ENCODE data around the gene TTL. TPM values are rescaled to one million over a fixed set of nuclear protein-coding genes. Genes with fewer than 3 reads are reported as not detected.
"Not testable (repeated sequence)": the region's sequence is repeated elsewhere in the genome, so short reads cannot be mapped to it uniquely, and the experiment has no call there.

Gene TTL
- total RNA-seq: 89.4 TPM

DNA sequence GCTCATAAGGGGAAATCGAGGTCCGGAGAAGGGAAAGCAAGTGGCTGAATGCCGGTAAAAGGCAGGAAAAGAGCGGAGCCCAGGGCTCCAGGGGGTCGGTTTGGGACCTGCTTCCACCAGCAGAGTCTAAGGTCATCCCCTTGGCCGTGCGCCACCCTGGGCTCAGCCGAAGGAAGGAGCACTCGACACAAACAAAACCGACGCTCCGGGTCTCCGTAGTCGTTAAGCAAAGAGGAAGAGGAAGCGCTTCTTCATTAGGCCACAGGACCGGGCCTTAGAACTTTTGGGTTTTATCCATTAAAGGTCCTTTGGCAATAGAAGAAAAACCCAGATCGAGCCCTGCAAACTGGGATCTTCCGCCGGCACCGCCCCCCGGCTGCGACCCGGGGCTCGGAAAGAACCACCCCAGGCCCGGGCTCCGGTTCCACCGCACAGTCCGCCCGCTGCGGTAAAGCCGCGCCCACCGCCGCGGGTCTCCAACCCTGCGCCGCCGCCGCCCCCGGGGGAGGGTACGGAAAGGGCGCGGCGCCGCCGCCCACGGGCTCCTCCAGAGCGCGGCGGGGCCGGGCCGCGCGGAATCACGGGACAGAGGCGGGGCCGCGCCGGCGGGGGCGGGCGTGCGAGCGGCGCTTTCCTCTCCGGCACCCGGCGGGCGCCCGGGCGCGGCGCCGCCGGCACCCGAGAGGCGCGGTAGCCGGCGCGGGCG lies at the start of gene TTL:
TSS of gene TTL (plus strand) at position 629 of the 706 bp plus-strand sequence. CDS start 189 bp downstream, outside the sequence.
- DNase-seq: peak; percentile 63

DNA sequence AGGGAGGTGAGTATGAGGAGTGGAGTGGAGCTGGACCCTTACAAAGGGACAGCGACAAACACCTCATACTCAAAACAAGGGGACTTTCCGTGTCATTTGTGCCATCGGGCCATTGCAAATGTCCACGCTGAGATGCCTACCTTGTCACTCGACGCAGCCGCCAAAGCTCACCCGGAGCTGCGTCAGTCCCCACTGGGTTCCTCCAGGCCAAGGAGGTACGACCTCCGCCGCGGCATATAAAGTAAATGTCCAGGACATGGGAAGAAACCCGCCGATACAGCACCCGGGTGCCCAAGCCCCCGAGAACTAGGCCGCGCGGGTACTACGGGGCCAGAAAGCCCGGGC lies 49.6 kb upstream of the TTL start:
- DNase-seq: not testable (repeated sequence)

DNA sequence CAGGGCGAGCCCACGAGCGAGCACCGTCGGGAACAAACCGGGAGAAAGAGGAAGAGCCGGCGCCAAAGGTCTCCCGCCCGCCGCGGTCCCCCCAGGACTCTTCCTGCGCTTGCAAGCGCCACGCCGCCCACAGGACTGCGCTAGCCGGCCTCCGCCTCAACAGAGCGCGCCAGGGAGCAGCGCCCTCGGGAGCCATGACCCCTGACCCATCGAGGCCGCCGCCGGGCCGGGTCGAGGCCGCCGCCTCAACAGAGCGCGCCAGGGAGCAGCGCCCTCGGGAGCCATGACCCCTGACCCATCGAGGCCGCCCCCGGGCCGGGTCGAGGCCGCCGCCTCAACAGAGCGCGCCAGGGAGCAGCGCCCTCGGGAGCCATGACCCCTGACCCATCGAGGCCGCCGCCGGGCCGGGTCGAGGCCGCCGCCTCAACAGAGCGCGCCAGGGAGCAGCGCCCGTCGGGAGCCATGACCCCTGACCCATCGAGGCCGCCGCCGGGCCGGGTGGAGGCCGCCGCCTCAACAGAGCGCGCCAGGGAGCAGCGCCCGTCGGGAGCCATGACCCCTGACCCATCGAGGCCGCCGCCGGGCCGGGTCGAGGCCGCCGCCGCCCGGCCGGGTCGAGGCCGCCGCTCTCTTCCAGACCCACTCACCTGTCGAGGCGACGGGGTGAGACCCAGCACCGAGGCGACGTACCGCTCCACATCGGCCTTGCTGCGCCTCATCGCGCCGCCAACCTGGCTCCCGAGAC lies 49.0 kb upstream of the TTL start:
- not testable (repeated sequence) for DNase-seq

DNA sequence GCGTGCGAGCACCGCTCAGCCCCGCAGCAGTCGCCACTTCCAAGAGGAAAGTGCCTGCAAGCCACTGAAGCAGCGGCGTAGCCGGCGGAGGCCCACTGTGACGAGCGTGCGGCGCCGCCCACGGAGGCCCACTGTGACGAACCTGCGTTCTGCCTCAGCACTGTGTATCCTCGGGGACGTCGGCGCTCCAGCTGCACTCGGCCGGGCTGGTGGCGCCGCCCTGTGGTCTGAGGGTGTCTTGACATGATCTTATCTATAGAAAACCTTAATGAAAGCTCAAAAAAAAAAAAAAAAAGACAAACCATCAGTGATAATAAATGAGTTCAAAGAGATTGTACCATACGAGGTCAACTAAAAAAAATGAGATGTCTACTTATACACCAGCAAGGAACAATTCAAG lies 48.5 kb upstream of the TTL start, which contains the start of gene RGPD8:
TSS of gene RGPD8 (minus strand) at position 166 of the 400 bp plus-strand sequence. CDS start 192 bp downstream, outside the sequence.
- not testable (repeated sequence) for DNase-seq

DNA sequence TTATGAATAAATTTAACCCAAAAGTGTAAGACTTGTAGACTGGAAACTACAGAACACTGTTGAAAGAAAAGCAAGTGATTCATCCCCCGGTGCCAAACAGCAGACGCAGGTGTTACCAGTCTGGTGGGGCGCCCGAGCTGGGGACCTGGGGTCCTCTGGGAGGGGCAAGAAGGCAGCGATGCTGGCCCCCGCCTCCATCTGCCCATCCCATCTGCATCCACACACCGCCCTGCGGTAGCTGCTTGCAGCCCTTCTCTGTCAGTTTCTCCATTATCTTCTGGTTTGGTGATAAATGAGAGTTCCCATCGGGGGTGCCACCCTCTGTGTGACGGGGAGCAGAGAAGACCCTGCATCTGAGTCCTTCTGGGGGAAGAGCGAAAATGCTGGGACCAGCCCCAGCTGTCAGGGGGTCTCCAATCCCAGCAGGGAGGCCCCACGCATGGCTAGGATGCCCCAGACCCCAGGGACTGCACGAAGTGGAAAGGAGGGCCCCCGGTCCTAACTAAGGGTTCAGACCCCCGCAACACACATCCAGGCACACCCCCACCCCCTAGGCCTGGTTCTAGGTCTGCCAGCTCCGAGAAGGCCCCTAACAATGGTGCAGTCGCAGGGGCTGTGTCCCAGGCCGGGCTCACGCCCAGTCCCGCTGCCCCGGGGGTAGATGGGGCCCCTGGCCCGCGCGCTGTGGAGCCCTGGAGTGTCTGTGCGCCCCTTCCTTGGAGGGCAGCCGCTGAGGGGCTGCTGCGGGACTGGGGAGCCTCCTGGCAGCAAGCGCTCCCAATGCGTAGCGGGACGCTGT lies 47.8 kb upstream of the TTL start:
- DNase-seq: no peak

DNA sequence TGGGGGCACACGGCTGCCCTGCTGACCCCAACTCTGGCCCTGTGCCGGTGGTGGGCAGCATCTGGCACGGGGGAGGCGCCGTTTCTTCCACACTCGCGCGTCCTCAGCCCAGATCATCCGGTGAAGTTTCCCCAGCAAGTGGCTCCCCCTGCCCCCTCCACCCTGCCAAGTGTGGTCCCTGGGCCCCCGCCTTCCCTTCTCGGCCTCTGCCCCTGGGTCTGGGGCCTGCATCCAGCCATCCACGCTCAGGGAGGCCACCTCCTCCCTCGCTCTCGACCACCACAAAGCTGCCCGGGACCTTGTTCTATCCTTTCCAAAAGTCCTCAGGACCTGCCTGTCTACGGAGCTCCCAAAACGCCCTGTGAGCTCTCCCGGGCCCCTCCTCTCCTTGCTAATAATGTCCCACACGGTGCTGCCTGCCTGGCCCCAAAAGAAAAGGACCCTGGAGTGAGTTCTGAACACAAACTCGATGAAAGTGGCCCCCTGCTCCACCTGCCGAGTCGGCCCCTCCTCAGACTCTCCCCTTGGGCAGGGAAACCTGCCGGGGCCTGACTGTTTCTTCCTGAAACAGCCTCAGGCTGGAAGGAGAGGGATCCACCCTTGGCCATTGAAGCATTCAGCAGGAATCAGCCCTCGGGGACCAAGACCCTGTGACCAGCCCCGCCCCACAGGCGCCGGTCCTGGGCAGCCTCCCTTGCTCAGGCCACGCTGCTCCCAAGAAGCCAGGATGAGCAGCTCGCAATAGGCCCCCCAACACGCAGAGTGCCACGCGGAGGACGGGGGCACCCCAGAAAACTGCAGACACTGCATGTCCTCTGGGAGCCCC lies 46.9 kb upstream of the TTL start:
- DNase-seq: not testable (repeated sequence)

DNA sequence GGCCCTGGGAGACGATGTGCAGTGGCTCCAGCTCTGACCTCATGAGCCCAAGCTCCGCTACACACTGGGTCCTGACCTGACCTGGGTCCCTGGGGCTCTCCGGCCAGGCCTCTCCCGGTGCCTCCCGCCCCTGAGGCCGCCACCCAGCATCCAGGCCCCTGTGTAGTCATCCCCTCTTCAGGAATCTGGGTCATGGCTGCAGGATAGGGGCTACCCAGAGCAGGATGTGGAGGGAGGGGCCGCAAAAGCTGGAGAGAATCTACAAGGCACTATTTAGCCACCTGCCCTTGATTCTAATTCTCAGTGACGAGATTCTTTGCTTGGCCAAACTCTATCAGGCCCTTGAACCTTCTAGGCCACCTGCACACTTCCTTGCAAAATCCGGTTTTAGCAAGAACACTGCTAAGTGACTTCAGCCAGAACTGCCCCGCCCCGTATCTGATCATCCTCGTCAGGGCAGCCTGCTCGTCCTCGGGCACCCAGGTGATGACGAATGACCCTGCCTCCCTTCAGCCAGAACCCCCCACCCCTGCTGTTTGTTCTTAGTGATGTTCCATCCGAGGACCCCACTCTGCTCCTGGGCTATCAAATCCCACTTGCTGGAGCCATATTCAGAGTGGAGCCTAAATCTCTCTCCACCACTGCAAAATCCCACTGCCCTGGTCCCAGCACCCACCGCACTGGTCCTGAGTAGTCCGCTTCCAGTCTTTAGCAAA lies 46.1 kb upstream of the TTL start:
- not testable (repeated sequence) for DNase-seq

DNA sequence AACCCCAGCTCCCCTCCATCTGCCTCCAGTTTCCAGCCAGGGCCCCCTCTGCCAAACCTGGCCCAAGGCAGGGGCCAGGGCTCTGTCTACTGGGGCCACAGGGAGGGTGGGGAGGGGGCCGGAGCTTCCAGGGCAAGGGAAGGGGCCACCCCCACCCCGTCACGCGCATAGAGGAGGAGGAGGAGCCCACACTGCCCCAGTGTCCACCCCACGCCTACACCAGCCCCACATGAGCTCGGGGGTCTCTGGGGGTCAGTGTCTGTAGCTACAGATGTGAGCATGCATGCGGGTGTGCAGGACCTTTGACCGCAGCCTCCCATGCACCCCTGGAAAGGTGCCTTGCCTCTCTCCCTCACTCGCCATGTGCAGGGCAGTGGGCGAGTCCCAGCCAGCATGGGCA lies 45.0 kb upstream of the TTL start:
- not testable (repeated sequence) for DNase-seq

DNA sequence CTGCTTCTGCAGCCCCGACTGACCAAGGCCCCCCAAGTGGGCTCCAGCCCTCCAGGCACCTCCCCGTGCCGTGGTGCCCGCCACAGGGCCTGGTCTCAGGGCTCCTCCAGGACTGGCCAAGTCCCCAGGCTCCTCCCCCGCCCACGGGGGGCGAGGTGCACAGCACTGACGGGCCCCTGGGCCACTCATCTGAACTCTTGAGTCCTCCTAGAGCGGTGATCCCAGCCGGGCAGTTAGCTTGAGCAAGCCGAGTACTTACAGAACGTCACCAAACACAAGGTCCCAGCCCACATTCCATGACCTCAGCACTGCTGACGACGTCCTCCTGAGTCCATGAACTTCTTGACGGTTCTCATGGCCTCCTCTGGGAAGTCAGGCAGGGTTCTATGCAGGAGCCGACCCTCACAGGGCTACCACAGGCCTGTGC lies 44.5 kb upstream of the TTL start:
- not testable (repeated sequence) for DNase-seq

DNA sequence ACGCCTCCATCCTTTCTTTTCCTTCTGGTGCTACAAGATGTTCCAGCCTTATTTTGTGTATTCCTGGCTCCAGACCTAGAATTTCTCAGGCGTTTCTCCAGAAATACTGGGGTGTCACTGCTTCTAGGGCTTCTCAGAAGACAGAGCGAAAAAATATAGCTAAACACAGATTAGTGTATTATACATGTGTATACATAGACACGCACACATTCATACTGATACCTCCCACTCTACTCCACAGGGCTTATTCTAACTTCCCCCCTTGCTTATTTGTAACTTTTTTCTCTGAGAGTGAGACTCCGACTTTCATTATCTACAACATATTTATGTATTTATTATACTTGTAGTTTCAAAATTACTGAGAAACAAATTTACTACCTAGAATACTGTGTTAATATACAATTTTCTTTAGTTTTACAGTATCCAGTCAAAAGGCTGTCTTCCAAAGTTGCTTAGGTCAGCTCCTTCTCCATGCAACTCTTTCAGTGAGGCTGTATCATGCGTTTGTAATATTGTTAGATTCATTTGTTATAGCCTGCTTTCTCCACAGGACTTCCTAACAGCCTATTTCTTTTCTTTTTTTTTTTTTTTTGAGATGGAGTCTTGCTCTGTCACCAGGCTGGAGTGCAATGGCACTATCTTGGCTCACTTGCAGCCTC lies 43.2 kb upstream of the TTL start:
- DNase-seq: not testable (repeated sequence)

DNA sequence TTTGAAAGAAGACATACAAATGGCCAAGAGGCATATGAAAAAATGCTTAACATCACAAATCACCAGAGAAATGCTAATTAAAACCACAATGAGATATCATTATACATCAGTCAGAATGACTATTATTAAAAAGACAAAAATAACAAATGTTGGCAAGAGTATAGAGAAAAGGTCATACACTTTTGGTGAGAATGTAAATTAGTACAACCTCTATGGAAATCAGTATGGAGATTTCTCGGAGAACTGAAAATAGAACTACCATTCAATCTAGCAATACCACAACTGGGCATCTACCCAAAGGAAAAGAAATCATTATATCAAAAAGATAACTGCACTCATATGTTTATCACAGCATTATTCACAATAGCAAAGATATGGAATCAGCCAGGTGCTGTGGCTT lies 37.7 kb upstream of the TTL start:
- not testable (repeated sequence) for DNase-seq

DNA sequence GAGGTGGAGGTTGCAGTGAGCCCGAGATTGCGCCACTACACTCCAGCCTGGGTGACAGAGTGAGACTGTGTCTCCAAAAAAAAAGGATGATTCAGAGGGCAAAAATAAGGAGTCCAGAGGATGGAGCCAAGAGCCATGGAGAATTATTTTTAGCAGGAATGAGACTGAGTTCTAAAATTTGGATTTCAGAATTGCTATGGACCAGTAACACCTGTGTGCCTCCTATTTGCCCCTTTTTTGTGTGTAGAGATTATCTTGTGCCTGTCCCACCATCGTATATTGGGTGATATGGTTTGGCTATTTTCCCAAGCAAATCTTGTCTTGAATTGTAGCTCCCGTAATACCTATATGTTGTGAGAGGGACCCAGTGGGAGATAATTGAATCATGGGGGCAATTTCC lies 32.1 kb upstream of the TTL start:
- no peak for DNase-seq

DNA sequence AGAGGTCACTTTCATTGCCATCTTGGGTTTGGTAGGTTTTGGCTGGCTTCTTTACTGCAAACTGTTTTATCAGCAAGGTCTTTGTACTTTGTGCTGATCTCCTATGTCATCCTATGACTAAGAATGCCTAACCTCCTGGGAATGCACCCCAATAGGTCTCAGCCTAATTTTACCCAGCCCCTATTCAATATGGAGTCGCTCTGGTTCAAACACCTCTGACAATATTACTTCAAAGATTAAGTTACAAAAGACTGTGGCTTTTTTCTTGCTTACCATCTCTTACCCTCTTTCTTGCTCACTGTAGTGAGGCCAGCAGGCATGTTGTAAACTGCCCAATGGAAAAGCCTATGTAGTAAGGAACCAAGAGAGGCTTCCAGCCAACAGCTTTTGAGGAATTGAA lies 30.6 kb upstream of the TTL start:
- DNase-seq: no peak

DNA sequence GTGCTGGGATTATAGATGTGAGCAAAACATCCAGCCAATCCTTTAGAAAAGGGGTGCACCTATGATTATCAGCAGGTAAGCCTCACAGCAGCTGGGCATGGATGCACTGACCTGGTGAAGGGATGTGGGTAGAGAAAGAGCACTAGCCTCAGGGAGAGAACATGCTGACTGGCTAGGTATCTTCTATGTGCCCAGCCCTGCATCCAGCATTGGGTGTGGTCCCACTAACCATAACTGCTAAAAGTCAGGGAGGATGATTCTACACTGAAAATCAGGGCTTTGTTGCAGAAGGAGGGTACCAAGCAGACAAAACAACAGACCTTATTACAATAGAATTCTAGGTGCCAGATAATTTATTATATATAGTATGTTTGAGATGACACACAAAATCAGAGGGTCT lies 27.4 kb upstream of the TTL start:
- DNase-seq: no peak

DNA sequence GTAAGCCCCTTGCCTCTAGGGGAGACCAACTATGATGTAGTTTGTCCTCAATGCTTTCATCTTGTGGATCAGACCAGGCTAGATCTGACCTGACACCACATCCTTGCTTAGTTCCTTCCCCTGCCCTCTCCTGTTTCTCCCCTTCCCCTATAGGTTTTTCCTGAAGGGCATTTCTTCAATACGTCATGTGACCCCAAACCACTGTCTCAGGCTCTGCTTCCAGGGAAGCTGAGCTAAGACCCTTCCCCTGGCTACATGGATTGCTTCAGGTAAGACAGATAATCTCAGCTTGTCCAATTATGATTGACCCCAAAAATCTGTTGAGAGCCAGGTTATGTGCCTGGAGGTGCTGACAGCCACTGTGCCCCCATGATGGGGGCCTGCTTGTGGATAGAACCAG lies 22.6 kb upstream of the TTL start:
- no peak for DNase-seq

DNA sequence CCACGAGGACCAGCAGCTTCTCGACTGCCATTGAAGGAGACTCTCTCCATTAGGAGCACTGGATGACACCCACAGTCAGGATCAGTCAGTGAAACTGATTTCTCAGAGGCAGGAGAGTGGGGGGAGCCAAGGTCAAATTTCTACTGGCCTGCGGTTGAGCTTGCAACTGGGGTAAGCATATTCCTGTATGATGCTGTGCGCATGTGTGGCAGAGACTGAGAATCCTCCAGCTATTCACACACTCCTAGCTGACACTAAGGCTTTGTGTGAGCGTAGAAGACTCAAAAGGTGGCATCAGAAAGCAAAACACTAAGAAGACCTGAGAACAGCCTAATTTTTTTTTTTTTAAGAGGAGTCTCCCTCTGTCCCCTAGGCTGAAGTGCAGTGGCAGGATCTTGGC lies 19.8 kb upstream of the TTL start:
- no peak for DNase-seq

DNA sequence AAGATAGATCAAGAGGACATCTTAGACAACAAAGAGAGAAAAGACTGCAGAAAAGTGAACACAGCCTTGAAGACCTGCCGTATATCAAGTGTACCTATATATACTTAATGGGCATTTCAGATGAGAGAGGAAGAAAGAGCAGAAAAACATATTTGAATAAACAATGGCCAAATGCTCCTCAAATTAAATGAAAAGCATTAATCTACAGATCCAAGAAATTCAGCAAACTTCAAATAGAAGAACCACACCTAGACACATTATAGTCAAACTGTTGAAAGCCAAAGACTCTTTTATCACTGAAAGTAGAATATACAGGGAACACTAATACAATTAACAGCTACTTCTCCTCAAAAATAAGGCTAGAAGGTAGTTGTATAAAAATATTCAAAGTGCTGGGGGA lies 18.7 kb upstream of the TTL start:
- DNase-seq: no peak

DNA sequence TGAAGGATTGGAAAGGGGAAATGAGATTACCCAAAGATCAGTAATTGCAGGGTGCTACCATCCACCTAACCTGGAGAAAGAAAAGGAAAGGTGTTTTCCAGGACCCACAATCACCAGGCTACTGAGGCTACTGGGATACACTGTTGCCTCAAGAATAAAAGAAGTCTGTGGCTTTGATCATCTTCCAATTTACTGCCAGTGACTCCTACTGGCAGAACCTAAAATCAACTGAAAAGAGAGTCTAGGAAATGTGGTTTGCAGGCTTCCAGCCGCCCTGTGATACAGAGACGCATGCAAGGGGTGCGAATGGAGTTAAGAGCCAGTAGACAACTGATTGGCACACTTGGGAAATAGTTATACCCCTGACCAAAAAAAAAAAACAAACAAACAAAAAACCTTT lies 16.6 kb upstream of the TTL start:
- DNase-seq: no peak

DNA sequence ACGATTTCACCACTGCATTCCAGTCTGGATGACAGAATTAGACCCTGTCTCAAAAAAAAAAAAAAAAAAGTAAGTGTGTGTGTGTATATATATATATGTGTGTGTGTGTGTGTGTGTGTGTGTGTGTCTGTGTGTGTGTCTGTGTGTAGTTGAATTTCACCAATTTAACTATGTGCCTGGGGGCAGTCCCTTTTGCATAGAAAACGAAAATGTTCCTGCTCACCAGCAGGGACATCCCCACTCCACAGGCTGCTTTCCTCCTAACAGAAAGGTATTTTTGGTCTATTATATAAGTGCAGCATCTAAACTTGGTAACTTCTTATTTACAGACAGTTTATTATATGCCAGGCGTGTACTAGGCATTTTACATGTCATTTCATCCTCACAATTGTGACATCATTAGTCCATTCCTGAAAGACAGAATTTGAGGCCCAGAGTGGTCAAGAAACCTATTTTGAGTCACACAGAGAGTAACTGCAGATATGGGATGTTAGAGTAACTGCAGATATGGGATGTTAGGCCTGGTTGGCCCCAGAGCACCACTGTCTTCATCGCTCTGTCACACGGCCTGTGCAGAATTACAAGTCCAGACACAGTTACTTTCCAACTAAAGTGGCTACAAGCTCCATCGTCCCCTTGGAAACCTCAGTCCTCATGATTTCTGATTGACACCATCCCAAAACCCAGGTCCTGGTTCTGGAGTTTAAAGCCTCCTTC lies 9.3 kb upstream of the TTL start:
- DNase-seq: no peak

DNA sequence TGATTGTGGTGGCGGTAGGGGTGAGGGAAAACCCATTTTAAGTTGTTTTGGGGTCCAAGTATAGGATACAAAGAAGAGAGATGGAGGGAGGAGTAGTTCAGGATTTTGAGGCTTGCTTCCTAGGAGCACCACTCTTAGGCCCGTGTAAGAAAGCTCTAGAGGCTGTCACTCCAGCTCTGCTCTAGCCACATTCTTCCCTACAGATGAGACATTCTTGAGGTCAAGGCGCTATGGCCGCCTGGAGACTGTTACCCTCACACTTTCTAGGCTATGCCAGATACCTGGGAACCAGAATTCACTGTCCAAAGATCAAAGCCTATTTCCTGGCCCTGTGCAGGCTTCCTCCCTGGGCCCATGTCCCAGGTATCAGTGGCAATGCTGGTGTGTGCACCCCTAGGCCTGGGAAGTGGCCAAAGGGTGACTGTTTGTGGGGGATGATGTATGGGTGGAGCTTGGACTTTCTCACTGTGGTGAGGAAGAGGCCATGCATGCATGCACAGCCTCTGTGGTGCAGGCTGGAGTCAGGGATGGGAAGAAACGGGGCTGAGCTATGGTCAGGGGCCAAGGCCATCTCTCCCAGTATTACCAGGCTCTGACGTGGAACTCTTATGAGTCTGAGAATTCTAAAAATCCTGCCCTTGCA lies 7.0 kb upstream of the TTL start:
- no peak for DNase-seq
